Activated CD4-positive, CD25-positive, alpha-beta regulatory T cell (primary cell): ENCODE measurements around the gene TMEM69.
"Not testable (repeated sequence)": the region's sequence is repeated elsewhere in the genome, so short reads cannot be mapped to it uniquely, and the experiment has no call there.

Experiments used
- DNase-seq, 4 experiments: peaks; one replicate each; lab custom pipeline; 2025; lab: John Stamatoyannopoulos, UW

The TMEM69 gene

GRCh38 chr1:45687754-45688740, at the start of gene TMEM69:
Gene TMEM69, plus strand, starts transcription at chr1:45688181. Its CDS starts 2,888 bp downstream, at chr1:45691069.
- DNase-seq = peak; percentile 43 to 56 (median 48)

- DNase-seq = no peak
Measured at GRCh38 chr1:45640293-45640692, 47.7 kb upstream of the TMEM69 start.

DNA sequence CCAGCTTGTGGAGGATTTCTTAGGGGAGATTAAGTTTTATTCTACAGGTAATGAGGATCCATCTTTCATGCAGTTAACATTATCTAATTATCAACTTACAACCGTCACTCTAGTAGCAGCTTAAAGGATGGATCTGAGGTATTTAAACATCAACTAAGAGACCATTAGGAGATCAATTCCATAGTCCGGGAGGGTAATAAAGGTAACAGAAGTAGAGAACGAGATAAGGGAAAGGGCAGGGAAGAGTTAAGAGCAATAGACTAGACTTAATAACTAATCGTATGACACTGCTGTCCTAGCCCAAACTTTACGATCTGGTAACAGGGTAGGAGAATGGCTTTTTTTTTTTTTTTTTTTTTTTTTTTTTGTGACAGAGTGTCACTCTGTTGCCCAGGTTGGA, 44.7 kb upstream of the TMEM69 start:
- DNase-seq = no peak

DNA sequence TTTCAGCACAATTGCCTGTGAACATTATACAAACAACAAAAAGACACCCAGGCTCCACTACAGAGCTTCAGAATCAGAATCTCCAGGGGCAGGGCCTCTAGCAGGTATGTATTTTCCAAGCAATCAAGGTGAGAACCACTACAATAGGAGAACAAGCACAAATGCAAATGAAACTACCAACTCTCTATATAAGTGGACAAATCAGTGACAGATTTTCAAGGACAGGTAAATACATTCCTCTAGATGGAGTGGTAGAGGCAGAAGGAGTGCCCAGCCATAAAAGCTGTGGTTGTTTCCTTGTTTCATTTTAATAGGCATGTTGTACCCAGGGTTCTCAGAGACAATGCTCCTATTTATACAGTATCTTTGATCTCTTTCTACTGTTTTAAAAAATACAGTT, 44.0 kb upstream of the TMEM69 start:
- DNase-seq = no peak

GRCh38 chr1:45644661-45645060, 43.3 kb upstream of the TMEM69 start:
- no peak for DNase-seq

DNA sequence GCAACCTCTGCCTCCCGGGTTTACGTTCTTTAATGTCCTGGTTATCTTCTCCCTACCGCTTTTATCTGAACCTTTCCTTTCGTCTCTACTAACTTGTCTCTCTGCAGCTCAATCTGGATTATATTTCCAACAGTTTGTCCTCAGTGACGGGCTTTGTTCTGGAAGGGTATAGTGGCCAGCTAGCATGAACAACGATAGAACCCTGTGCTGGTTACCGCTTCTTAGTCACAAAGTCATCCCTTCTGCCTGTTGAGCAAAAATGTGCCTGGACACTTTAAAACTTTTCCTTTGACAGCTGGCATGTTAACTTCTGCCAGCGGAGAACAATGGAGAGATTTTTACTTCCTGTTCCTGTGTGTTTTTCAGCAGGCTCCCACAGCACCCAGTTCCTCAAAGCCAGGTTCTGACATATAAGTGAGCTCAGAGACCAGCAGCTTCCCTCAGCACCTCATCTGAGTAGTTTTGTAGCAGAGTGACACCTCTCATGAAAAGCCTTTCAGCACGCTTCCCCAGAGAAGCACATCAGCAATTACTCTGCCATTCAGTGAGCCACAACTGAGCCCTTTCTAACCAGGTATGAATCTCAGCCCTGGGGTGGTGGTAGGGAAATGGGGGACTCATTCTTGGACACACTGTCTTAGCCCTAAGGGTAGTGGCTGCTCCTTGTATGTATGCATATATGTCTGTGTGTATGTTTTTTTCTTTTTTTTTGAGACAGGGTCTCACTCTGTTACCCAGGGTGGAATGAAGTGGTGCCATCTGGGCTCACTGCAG, 40.5 kb upstream of the TMEM69 start:
- DNase-seq = no peak

DNA sequence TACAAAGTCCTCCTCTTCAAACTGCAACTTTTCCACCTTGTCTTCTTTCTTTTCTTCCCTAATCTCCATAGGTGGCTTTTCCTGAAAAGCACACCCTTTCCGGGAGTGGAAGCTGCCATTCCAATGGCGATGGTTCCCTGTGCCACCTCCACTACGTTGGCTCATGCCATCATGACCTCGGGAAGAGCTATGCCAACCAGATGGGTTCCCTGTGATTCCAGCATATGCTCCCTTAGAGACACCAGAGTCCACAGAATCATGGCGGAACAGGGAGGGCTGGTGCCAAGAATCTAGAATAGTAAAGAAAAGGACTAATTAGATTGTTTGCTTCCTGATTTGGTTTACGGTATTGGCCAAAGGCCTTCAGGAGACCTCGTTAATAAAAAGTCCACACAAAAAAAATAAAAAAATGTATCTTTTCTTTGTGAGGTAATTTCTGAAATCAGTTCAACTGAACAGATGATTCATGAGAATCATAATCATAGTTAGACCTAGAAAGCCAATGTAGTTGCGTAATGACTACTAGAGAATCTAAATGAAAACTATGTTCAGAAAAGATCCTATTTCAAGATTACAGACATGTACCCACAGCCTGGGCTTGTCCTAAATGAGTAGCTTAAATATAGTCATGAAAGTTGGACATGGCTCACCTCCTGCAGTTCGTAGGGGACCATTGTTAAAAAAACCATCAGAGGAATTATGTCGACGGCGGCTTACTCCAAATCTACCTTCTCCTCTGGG, 33.3 kb upstream of the TMEM69 start:
- no peak for DNase-seq

GRCh38 chr1:45656573-45657226, 31.3 kb upstream of the TMEM69 start:
- DNase-seq = no peak

- no peak for DNase-seq
Measured at GRCh38 chr1:45658171-45658570, 29.8 kb upstream of the TMEM69 start.

DNA sequence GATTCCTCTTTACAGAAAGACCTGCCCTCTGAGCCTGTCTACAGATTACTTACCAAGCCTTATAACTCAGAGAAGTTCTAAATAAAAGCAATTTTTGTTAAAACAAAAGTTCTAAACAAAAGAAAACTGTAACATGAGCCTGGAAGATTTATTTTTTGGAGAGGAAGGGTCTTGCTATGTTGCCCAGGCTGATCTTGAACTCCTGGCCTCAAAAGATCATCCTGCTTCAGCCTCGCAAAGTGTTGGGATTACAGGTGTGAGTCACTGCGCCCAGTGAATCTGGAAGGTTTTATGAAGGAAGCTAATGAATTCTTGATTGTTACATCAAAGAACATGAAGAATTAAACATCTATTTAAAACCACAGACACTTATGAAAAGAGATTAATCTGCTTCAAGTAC, 28.8 kb upstream of the TMEM69 start:
- DNase-seq = no peak

DNA sequence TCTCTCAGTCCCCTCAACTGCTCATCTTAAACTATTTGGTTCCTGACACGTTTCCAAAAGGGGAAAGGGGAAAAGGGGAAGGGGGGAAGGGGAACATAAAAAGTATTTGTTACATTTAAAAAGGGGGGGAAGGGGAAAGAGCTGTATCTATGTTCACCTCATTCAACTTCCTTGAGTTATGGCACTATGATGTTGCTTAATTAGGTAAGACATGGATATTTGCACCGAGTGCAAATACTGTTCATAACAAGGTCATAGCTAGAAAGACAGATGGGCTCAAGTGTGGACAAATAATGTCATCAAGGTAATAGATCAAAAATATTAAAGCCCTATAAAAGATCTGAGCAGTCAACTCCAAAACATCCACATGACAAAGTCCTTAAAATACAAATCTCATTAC, 27.6 kb upstream of the TMEM69 start:
- DNase-seq = no peak

GRCh38 chr1:45666836-45667235, 21.1 kb upstream of the TMEM69 start:
- no peak for DNase-seq

DNA sequence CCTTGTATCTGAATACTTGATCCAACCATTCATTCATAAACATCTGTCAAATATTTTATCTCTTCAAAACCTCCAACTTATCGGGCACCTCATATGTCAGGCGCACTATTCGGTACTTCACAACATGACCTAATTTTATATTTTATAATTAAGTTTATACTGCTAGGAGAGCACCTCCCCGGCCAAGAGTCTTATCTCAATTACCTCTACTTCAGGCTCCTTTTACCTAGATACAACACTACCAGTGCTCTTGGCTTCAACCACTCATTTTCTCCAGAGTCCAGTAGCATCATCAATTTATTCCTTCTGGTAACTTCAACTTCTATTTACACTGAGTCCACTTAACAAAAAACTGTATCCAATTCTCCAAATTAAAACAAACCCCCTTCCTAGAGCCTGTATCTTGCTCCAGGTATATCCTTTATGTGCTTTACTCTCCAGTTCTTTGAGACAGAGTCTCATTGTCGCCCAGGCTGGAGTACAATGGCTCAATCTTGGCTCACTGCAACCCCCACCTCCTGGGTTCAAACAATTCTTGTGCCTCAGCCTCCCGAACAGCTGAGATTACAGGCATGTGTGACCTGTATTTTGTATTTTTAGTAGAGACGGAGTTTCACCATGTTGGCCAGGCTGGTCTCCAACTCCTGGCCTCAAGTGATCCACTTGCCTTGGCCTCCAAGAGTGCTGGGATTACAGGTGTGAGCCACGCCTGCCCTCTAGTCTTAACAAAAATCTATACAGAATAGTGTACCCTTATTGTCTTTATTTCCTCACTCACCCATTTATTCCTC, 20.5 kb upstream of the TMEM69 start:
- DNase-seq = no peak

DNA sequence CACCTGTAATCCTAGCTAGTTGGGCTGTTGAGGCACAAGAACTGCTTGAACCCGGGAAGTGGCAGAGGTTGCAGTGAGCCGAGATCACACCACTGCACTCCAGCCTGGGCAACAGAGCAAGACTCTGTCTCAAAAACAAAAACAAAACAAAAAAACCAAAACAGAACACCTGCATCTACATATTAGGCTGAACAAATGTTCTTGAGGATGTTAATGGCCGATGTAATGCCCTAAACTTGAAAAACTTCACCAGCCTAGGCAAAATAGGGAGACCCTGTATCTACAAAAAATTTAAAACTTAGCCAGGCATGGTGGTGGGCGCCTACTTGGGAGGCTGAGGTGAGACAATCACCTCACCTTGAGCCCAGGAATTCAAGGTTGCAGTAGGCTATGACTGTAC, 19.5 kb upstream of the TMEM69 start:
- no peak for DNase-seq

DNA sequence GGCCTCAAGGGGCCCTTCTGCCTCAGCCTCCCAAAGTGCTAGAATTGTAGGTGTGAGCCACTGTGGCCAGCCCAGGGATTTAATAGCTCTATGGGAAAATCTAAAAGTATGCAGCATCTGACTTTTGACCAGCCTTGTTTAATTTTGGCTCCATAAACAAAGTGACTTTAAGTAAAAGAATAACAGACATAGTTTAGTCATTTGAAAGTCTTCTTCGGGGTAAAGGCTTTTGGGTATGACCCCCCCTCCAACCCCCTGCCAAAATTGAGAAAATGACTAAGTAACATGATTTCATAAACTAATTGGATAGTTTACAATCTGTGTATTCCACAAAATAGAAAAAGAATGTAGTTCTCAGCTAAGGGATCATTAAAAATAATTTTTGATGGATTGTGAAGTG, 18.6 kb upstream of the TMEM69 start:
- DNase-seq = no peak

DNA sequence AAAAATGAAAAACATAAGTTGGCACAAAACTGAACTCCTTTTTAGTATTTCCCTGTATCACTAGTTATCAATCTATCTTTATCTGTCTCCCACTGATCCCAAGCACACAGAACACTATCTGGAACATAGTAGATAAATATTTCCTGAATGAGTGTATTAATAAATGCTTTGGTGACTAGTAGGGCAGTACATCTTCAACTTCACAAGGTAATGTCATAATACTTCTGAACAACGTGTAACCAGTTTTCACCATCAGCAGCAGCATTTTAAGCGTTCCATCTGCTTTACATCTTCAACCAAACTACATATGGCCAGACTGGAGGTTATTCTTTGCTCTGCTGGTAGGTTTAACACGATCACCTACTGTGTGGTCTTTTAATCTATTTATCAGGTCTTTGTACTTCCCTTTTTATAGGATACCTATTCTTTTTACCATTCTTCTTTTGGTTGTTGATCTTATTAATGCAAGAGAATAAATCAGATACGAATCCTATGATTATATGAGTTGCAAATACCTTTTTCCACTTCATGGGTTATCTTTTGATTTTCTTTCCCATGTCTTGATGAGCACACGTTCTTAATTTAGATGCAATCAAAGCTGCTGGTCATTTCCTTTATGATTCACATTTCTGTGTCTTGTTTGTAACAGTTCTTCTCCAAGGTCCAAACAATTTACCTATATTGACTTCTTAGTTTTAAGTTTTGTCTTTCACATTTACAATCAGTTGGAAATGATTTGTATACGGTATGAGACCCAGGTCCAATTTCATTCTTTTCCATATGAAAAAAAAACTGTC, 17.9 kb upstream of the TMEM69 start:
- no peak for DNase-seq

- no peak for DNase-seq
Measured at GRCh38 chr1:45673956-45674355, 14.0 kb upstream of the TMEM69 start.

- no peak for DNase-seq
Measured at GRCh38 chr1:45674478-45674877, 13.5 kb upstream of the TMEM69 start.

DNA sequence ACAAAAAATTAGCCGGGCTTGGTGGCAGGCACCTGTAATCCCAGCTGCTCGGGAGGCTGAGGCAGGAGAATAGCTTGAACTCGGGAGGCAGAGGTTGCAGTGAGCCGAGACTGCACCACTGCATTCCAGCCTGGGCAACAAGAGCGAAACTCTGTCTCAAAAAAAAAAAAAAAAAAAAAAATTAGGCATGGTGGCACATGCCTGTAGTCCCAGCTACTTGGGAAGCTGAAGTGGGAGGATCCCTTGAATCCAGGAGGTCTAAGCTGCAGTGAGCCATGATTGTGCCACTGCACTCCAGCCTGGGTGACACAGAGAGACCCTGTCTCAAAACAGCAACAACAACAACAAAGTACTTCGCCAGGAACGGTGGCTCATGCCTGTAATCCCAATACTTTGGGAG, 11.4 kb upstream of the TMEM69 start:
- DNase-seq = not testable (repeated sequence)

DNA sequence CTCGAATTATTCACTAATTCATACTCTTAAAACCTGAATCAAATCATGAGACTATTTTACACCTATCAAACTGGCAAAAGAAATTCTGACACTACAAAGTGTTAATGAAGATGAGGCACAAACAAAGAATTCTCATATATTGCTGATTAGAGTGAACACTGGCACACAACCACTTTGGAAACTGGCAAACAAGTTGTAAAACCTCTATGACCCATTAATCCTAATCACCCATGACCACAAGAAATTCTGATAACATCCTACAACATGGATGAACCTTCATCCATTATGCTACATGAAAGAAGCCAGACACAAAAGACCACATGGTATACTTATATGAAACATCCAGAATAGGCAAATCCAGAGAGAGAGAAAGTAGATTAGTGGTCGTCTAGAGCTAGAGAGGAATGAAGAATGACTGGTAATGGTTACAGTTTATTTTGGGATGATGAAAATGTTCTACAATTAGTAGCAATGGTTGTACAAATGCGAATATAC, 10.2 kb upstream of the TMEM69 start:
- DNase-seq = no peak
